Measurements from ENCODE around the gene FFAR1. TPM values are rescaled to one million over a fixed set of nuclear protein-coding genes. Genes with fewer than 3 reads are reported as not detected.

FFAR1 gene
- total RNA-seq, 2 experiments from 2014 or later: 0.08 TPM; not detected in 1

DNA sequence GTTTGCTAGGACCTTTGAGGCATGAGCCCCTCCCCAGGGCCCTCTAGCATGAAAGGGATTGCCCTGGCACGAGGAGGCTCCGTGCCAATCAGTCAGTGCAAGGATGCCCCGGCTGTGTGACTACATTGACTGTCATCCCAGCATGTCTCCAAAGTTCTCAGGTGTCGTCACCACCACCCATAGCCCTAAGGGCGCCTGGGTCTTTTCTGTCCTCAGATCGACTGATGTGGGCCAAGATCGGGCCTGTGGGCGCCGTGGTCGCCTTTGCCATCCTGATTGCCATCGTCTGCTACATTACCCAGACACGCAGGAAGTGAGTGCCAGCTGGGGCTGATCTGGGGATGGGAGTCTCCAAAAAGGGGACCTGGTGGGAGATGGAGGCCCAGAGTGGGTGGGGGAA is 37.4 kb upstream of the FFAR1 start:
- DNase-seq: no peak
- Mint-ChIP-seq H3K4me1 (peaks cover 5% of the 10 kb centered on the region), H3K27me3 (peaks cover 7% of the 10 kb centered on the region), H3K9me3 (no peaks in the 10 kb centered on the region), H3K36me3 (no peaks in the 10 kb centered on the region), H3K4me3 (no peak overlapping the region), H3K27ac (no peak overlapping the region)

GRCh38 chr19:35310811-35311465 is 36.8 kb upstream of the FFAR1 start:
- peaks cover 5% of the 10 kb centered on the region for H3K4me1 Mint-ChIP-seq
- H3K36me3 Mint-ChIP-seq: no peaks in the 10 kb centered on the region
- no peak for DNase-seq
- H3K4me3 Mint-ChIP-seq: no peak overlapping the region
- no peaks in the 10 kb centered on the region for H3K9me3 Mint-ChIP-seq
- H3K27me3 Mint-ChIP-seq: peaks cover 7% of the 10 kb centered on the region
- H3K27ac Mint-ChIP-seq: no peak overlapping the region

- Mint-ChIP-seq H3K27me3 (peaks cover 7% of the 10 kb centered on the region), H3K27ac (no peak overlapping the region), H3K36me3 (no peaks in the 10 kb centered on the region), H3K4me1 (peaks cover 5% of the 10 kb centered on the region), H3K4me3 (no peak overlapping the region), H3K9me3 (no peaks in the 10 kb centered on the region)
- DNase-seq: no peak
Observed at GRCh38 chr19:35311901-35312665, 35.6 kb upstream of the FFAR1 start.

DNA sequence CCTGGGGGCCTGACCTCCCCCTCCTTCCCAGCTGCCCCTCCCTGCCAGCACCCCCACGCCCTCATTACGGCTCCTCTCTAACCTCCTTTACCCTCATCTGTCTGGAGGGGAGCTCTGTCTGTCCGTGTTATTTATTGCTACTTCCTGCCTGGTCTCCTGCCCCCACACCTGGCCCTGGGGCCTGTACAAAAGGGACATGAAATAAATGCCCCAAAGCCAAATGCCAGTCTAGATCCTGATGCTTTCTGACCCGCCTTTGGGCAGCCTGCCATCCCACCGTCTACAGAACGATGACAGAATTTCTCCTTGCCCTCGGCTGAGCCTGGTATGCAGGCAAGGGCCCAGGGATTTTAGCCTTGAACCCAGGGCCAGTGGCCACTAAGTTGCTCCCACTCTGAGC is 34.1 kb upstream of the FFAR1 start:
- no peak overlapping the region for H3K4me3 Mint-ChIP-seq
- no peak for DNase-seq
- no peaks in the 10 kb centered on the region for H3K36me3 Mint-ChIP-seq
- no peak overlapping the region for H3K27ac Mint-ChIP-seq
- peaks cover 7% of the 10 kb centered on the region for H3K4me1 Mint-ChIP-seq
- peaks cover 7% of the 10 kb centered on the region for H3K27me3 Mint-ChIP-seq
- no peaks in the 10 kb centered on the region for H3K9me3 Mint-ChIP-seq

DNA sequence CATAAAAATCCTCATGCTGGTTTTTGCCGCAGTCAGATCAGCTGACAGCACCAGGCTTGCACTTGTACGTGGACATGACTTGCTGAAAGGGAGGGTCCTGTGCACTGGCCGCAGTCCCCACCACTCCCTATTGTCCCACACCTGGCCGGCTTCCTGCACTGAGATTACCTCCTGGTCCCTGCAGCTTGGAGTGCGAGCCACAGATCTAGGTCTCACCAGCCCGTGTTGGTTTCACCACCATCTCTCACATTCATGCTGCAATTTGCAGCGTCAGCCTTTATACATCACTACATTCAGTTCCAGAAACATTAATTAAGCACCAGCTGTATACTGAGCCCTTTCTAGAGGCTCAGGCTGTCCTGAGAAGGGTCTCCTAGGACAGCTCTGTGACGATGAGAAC is 33.7 kb upstream of the FFAR1 start:
- H3K27me3 Mint-ChIP-seq: peaks cover 10% of the 10 kb centered on the region
- no peaks in the 10 kb centered on the region for H3K36me3 Mint-ChIP-seq
- H3K27ac Mint-ChIP-seq: no peak overlapping the region
- H3K9me3 Mint-ChIP-seq: no peaks in the 10 kb centered on the region
- peaks cover 11% of the 10 kb centered on the region for H3K4me1 Mint-ChIP-seq
- DNase-seq: no peak
- H3K4me3 Mint-ChIP-seq: no peak overlapping the region

- H3K27me3 Mint-ChIP-seq: peaks cover 10% of the 10 kb centered on the region
- H3K4me1 Mint-ChIP-seq: peaks cover 13% of the 10 kb centered on the region
- H3K9me3 Mint-ChIP-seq: no peaks in the 10 kb centered on the region
- H3K27ac Mint-ChIP-seq: no peak overlapping the region
- no peaks in the 10 kb centered on the region for H3K36me3 Mint-ChIP-seq
- no peak overlapping the region for H3K4me3 Mint-ChIP-seq
- DNase-seq: no peak
Observed at GRCh38 chr19:35314858-35315470, 32.7 kb upstream of the FFAR1 start.

GRCh38 chr19:35315883-35316282 is 31.8 kb upstream of the FFAR1 start:
- Mint-ChIP-seq H3K27me3 (peaks cover 15% of the 10 kb centered on the region), H3K4me1 (peaks cover 8% of the 10 kb centered on the region), H3K4me3 (no peak overlapping the region), H3K27ac (no peak overlapping the region), H3K36me3 (no peaks in the 10 kb centered on the region), H3K9me3 (no peaks in the 10 kb centered on the region)
- no peak for DNase-seq

DNA sequence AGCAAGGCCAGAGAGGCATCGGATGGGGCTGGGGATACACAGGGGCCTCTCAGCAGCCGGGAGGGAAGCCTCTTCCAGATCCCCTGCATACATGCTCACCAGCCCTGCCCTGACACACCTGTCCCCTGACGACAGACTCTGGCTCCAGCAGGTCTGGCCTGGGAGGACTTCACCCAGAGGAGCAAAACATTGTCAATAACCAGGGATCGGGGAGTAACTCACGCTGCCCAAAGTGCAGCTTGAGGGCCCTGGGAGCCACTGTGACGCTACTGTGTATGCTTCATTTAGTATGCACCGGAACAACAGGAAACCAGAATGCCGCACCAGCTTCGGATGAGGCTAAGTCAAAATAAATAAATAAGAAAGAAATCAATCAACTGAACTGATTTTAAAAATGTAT is 31.1 kb upstream of the FFAR1 start:
- Mint-ChIP-seq H3K36me3 (no peaks in the 10 kb centered on the region), H3K9me3 (no peaks in the 10 kb centered on the region), H3K4me3 (no peak overlapping the region)

GRCh38 chr19:35317464-35318043 is 30.1 kb upstream of the FFAR1 start:
- no peak for DNase-seq
- Mint-ChIP-seq H3K27ac (no peak overlapping the region), H3K36me3 (no peaks in the 10 kb centered on the region), H3K4me1 (peaks cover 8% of the 10 kb centered on the region), H3K9me3 (peaks cover 2% of the 10 kb centered on the region), H3K4me3 (no peak overlapping the region), H3K27me3 (peaks cover 15% of the 10 kb centered on the region)

More for the DNA sequence above, 31.1 kb upstream of the FFAR1 start:
- Mint-ChIP-seq H3K4me1 (peaks cover 8% of the 10 kb centered on the region), H3K27ac (no peak overlapping the region), H3K27me3 (peaks cover 15% of the 10 kb centered on the region)
- no peak for DNase-seq

DNA sequence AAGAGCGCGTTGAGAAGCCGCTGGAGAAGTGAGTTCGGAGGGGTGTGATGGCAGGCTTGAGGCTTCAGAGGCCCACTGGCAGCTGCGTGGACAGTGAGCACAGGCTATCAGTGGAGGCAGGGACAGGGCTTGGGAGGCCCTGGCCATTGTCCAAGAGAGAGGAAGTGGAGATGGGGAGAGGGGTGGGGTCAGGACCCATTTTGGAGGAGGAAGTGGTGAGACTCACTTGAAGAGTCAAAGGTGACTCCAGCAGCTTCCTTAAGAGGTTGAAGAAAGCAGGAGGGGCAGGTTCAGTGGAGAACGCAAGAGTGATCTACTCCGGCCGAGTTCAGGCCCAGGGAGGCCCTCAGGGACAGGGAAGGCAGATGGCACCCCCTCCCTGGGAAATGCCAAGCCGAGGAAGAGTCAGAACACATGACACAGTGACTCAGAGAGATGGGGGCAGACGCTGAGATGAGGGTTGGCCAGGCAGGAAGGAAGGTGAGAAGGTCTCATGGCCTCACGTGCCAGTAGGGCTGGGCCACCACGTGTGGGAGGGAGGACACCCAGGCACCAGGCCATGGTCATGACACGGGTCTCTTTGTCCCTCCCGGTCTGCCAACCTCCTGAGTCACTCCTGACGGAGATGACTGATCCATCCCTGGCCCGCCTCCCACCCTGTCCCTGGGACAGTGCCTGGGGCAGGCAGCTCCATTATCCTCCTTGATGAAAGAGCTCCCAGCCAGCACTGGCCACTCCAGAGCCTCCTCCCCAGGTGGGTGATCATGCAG is 28.8 kb upstream of the FFAR1 start:
- DNase-seq: no peak
- H3K36me3 Mint-ChIP-seq: no peaks in the 10 kb centered on the region
- H3K4me3 Mint-ChIP-seq: no peak overlapping the region
- H3K4me1 Mint-ChIP-seq: peaks cover 8% of the 10 kb centered on the region
- peak overlapping the region; percentile 50 for H3K27ac Mint-ChIP-seq
- peaks cover 15% of the 10 kb centered on the region for H3K27me3 Mint-ChIP-seq
- H3K9me3 Mint-ChIP-seq: peaks cover 2% of the 10 kb centered on the region

DNA sequence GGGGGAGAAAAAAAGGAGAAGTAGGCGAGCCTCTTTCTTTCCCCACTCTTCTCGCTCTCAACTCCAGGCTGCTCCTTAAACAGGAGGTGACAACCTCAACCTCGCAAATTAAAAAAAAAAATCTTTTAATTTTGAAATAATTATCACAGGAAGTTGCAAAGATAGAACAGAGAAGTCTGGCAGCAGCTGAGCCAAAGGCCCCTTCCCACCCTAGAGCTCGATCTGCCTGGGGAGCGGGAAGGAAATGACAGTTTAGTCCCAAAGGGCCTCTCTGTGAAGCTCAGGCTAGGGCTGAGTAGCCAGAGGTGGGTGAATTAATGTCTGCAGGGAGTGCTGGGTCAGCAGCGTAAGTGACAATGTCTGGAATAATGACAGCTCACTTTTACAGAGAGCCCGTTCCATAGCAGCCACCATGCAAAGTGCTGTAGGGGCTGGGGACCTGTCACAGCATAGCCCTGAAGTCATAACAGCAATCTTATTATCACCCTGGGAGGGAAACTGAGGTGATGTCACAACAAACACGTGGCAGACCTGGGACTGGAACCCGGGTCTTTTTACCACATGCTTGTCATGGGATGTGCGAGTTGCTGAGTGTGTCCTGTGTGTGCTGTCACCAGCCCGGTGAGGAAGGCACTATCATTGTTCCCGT is 27.5 kb upstream of the FFAR1 start:
- DNase-seq: no peak
- H3K27ac Mint-ChIP-seq: peak overlapping the region; percentile 45
- no peak overlapping the region for H3K4me3 Mint-ChIP-seq
- H3K9me3 Mint-ChIP-seq: peaks cover 2% of the 10 kb centered on the region
- peaks cover 8% of the 10 kb centered on the region for H3K27me3 Mint-ChIP-seq
- no peaks in the 10 kb centered on the region for H3K36me3 Mint-ChIP-seq
- H3K4me1 Mint-ChIP-seq: peaks cover 8% of the 10 kb centered on the region

GRCh38 chr19:35321291-35321690 is 26.4 kb upstream of the FFAR1 start:
- Mint-ChIP-seq H3K27ac (no peak overlapping the region), H3K36me3 (no peaks in the 10 kb centered on the region)

GRCh38 chr19:35322014-35322413 is 25.7 kb upstream of the FFAR1 start:
- H3K4me1 Mint-ChIP-seq: peaks cover 8% of the 10 kb centered on the region
- H3K27ac Mint-ChIP-seq: no peak overlapping the region
- peaks cover 8% of the 10 kb centered on the region for H3K27me3 Mint-ChIP-seq
- no peak overlapping the region for H3K4me3 Mint-ChIP-seq
- H3K9me3 Mint-ChIP-seq: peaks cover 2% of the 10 kb centered on the region
- DNase-seq: no peak
- H3K36me3 Mint-ChIP-seq: no peaks in the 10 kb centered on the region

More at GRCh38 chr19:35321291-35321690, 26.4 kb upstream of the FFAR1 start:
- no peak for DNase-seq
- peaks cover 2% of the 10 kb centered on the region for H3K9me3 Mint-ChIP-seq
- H3K4me1 Mint-ChIP-seq: peaks cover 8% of the 10 kb centered on the region
- H3K4me3 Mint-ChIP-seq: no peak overlapping the region
- peaks cover 8% of the 10 kb centered on the region for H3K27me3 Mint-ChIP-seq

GRCh38 chr19:35327642-35328041 is 20.1 kb upstream of the FFAR1 start:
- Mint-ChIP-seq H3K4me3 (no peak overlapping the region), H3K27me3 (peaks cover 9% of the 10 kb centered on the region), H3K36me3 (no peaks in the 10 kb centered on the region), H3K9me3 (no peaks in the 10 kb centered on the region), H3K27ac (no peak overlapping the region), H3K4me1 (peaks cover 10% of the 10 kb centered on the region)
- no peak for DNase-seq
